OCI-LY7 (cell line): ENCODE data around the gene CTXN2.

Experiments used
- CTCF ChIP-seq: fragments of 200-600 bp; sonication (generic); conservative IDR thresholded peaks from 2 replicates; pipeline ENCODE4 v1.5.1; 2014; ENCODE audit warnings: mild to moderate bottlenecking, antibody characterized with exemption, low read length, moderate library complexity, mixed read lengths
- EZH2phosphoT487 ChIP-seq: fragments of 200-600 bp; sonication (generic); IDR thresholded peaks from 2 replicates; pipeline ENCODE4 v1.6.1; 2018; ENCODE audit warnings: low read depth, borderline replicate concordance, mild to moderate bottlenecking, mixed run types, antibody characterized with exemption, low read length, moderate library complexity, mixed read lengths

- TF ChIP-seq CTCF, result no peak
- TF ChIP-seq EZH2phosphoT487, result no peak
These were observed 56.9 kb downstream of the CTXN2 start for GRCh38 chr15:48248414-48248813.
